Cerebellar nuclear complex (tissue), 1 donor: ENCODE results near the gene SPAG5.

Experiments used
- DNase-seq, 2 experiments: peaks; one replicate each; lab custom pipeline; 2025; lab: John Stamatoyannopoulos, UW

SPAG5 gene, protein sequence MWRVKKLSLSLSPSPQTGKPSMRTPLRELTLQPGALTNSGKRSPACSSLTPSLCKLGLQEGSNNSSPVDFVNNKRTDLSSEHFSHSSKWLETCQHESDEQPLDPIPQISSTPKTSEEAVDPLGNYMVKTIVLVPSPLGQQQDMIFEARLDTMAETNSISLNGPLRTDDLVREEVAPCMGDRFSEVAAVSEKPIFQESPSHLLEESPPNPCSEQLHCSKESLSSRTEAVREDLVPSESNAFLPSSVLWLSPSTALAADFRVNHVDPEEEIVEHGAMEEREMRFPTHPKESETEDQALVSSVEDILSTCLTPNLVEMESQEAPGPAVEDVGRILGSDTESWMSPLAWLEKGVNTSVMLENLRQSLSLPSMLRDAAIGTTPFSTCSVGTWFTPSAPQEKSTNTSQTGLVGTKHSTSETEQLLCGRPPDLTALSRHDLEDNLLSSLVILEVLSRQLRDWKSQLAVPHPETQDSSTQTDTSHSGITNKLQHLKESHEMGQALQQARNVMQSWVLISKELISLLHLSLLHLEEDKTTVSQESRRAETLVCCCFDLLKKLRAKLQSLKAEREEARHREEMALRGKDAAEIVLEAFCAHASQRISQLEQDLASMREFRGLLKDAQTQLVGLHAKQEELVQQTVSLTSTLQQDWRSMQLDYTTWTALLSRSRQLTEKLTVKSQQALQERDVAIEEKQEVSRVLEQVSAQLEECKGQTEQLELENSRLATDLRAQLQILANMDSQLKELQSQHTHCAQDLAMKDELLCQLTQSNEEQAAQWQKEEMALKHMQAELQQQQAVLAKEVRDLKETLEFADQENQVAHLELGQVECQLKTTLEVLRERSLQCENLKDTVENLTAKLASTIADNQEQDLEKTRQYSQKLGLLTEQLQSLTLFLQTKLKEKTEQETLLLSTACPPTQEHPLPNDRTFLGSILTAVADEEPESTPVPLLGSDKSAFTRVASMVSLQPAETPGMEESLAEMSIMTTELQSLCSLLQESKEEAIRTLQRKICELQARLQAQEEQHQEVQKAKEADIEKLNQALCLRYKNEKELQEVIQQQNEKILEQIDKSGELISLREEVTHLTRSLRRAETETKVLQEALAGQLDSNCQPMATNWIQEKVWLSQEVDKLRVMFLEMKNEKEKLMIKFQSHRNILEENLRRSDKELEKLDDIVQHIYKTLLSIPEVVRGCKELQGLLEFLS

DNA sequence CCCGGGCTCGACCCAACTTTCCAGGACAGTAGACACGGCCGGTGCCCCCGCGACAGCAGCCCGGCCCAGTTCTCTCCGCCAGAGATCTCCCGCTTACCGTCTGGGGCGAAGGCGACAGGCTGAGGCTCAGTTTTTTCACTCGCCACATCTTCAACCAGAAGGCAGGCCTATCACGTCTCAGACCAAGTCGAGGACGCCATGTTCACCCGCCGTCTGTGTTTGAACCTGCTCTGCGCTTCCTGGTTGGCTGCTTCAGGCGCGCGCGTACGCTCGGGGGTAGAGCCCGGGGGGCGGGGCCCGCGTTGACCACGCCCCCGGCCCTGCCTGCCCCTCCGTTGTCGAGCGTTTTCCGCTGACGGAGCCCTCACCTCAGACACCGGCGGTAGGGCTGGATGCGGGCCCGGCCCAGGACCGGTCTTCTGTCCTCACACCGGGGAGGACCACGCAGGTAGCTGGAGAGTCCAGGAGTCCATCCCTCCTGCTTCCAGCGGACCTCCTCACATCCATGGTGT lies at the start of gene SPAG5:
TSS of gene SPAG5 (minus strand) at position 227 of the 512 bp plus-strand sequence. CDS start at position 148, 79 bp downstream.
- DNase-seq, result peak in 1 of 2 experiments; percentile 81

- DNase-seq, result no peak
Measured at GRCh38 chr17:28646039-28646754, 47.4 kb upstream of the SPAG5 start.

- no peak for DNase-seq
Measured at GRCh38 chr17:28645576-28645939, 46.7 kb upstream of the SPAG5 start.

GRCh38 chr17:28644787-28645575 lies 46.2 kb upstream of the SPAG5 start, which contains the start of gene BLTP2:
Gene BLTP2 (minus strand): TSS chr17:28645158. CDS start chr17:28645056, 102 bp downstream.
- peak; percentile 20 to 83 for DNase-seq

DNA sequence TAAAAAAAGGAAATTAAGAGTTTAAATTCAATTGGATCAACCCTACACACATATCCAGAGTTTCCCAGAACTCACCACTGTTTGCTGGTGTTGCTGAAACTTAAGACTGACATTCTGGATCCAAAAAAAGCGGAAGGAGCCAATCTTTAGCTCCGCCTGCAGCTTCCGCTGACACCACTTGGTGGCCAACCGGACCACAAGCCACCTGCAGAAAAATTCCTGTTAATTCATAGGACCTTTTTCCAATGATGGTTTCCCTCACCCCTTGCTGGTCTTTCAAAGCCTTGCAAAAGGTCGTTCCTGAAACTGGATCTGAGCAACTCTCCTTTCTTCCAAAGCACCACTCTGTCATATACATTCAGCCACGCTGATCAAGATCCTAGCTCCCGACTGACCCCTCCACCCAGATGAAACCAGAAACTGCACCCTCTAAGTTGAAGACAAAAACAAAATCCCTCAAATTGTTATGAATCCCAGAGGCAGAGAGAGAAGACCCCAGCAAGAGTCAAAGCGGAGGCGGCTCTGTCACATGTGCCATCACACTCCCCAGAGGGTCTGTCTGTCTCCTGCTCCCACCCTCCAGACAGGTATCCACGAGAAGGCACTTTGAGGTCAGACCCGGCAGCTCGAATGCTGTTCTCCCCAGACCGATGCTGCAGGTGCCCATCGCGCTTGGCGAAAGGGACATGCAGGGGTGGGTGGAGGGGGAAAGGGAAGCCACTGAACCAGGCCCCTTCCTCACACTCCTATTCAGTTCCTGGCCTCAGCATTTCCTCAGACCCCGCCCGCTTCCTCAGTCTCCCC lies 45.4 kb upstream of the SPAG5 start:
- peak in 1 of 2 experiments; percentile 4 for DNase-seq

- DNase-seq, result no peak
Measured at GRCh38 chr17:28641579-28641978, 42.8 kb upstream of the SPAG5 start.

DNA sequence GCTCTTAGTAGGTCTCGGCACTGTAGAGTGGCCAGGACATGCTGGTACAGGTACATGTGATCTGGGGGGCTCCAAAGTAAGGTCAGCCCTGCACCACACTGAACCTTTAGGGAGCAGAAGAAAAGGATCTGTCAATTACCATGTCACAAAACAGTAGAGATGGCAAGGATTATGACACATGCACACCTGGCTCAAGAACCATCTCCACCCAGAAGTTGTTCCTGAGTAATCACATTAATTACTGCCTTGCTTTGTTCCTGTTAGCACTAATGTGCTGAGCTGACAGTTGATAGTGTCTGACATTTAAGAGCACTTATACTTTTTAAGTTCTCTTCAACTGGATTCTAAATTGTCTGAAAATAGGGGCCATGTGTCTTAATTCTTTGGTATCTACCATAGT lies 36.7 kb upstream of the SPAG5 start:
- DNase-seq, result no peak

GRCh38 chr17:28634206-28634865 lies 35.5 kb upstream of the SPAG5 start:
- DNase-seq, result no peak

GRCh38 chr17:28626818-28627217 lies 28.0 kb upstream of the SPAG5 start:
- no peak for DNase-seq

DNA sequence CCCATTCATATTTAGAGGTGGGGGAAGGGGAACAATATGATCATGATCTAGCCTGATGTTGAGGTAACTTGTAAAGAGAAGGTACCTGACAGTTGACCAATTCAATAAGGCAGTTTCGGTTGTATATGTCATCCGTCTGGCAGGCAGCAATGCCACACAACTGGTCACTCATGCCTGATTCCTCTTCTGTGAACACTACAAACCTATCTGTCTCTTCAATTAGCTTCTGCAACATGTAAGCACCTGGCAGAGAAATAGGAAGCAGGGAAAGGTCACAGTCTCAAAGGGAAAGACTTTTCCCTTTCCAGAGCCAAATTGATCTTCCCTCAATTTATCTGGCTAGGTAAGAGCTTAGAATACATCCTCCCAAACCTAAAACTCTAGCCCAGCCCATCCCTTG lies 25.3 kb upstream of the SPAG5 start:
- no peak for DNase-seq

DNA sequence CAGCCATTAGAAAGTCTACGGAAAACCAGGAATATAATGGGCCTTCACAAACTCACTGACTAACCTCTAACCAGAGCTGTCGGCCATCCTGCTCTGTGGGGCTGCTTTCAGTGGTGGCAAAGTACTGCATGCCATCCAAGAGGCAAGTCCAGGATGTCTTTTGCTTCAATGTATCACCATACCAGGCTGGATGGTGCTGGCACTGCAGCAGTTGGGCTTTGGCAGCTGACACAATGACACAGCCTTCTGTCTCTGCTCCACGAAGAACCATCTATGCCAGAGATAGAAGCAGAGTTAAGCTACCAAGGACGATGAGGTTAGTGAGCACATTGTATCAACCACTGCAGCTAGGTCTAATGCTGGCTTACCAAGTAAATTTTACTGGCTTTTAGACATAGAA lies 24.9 kb upstream of the SPAG5 start:
- no peak for DNase-seq

DNA sequence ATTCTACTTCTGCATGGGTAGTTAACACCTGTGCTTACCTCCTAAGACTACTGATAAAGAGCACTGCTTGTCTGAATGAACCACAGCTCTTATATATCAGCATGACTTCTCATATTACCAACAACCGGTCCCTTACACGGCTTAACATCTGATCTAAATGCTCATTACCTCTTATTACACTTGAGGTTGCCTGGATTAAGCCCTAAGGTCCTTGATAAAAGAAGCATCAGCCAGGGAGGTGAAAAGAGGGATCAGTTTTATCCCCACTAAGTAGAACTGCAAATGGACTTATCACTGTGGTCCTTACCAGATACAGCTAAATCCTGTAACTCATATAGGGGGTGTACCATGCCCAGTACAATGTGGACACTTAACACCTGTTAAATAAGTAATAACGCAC lies 23.4 kb upstream of the SPAG5 start:
- DNase-seq, result no peak

DNA sequence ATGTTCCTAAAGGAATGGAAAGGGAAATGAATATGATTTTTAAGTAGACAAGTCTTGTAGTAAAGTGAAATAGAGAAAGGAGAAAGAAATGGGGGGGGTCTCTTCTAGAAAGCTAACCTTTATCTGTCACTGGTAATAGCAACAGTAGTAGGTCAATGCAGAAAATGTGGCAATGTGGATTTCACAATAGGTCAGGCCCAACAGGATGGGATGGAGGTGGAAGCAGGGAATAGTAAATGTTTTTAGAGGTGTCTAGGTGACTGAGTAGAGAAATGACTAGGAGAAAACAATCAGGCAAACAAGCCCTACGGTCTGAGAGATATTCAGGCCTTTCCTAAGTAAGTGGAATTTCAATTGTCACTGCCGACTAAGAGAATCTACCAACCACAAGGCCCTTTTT lies 21.2 kb upstream of the SPAG5 start:
- DNase-seq, result no peak

DNA sequence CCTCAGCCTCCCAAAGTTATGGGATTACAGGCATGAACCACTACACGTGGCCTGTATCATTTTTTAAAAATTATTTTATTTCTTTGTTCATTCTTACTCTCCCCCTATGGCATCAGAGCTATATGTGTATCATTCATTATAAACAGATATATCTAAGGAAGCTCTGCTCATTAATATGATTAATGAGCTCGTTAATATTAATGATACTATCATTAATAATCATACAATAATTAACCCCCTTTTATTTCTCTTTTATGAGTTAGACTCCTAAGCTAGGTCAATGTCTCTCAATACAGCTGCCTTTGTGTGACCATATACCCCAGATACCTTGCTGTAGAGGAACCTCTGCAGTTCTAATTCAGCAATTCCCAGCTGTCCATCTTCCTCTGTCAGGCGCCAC lies 19.6 kb upstream of the SPAG5 start:
- DNase-seq, result no peak

GRCh38 chr17:28616281-28616680 lies 17.5 kb upstream of the SPAG5 start:
- DNase-seq, result no peak

- no peak for DNase-seq
Measured at GRCh38 chr17:28615260-28615940, 16.6 kb upstream of the SPAG5 start.

- no peak for DNase-seq
Measured at GRCh38 chr17:28613931-28614381, 15.1 kb upstream of the SPAG5 start, which contains the start of gene RSKR. Gene RSKR (minus strand): TSS chr17:28614185. CDS start chr17:28614161, 24 bp downstream.
